Lower leg skin (tissue), 4 donors: Measurements from ENCODE around the gene C4B. TPM values are rescaled to one million over a fixed set of nuclear protein-coding genes. Genes with fewer than 3 reads are reported as not detected.

Experiments
- DNase-seq, 2 donors: peaks; one replicate each; pipeline ENCODE4 v3.0.0-alpha.2; 2019; ENCODE audit warnings: low spot score in 2 of 2
- H3K4me3 ChIP-seq: fragments of 200-600 bp; sonication (generic); 2 replicates; pipeline ENCODE4 v1.5.1; 2017; ENCODE audit warnings: mild to moderate bottlenecking, low read depth; ENCODE audit not compliant: poor library complexity, severe bottlenecking
- CTCF ChIP-seq, 3 donors: fragments of 450-650 bp; IDR thresholded peaks; one replicate each; pipeline ENCODE4 v1.5.1; 2016; ENCODE audit warnings: antibody characterized with exemption in 3 of 3, mild to moderate bottlenecking in 3 of 3, moderate library complexity in 2 of 3
- POLR2A ChIP-seq, 2 donors: fragments of 450-650 bp; IDR thresholded peaks; one replicate each; pipeline ENCODE4 v1.6.1; 2016 to 2017; ENCODE audit warnings: antibody characterized with exemption in 2 of 2, mild to moderate bottlenecking in 1 of 2, moderate library complexity in 1 of 2
- WGBS, 2 donors: methylation state at CpG; one replicate each; pipeline ENCODE4 v1.1.5; 2018; 5-methylcytosine and 5-hydroxymethylcytosine counted together
- intact Hi-C: fragments of 100-400 bp; cut with DNase I; formaldehyde crosslinking; loops from one replicate; pipeline ENCODE4 v1.15.0; 2023; ENCODE audit warnings: low total_unique reads
- total RNA-seq, 4 donors: library from RNA; depleted of rRNA; stranded (reverse); fragments of >200 nt; gene quantifications; one replicate each; pipeline ENCODE4 v1.1.0, GENCODE V29; 2016

C4B gene
- total RNA-seq, 4 donors from 2014 or later, result 4.5 to 12.1 (median 6.3) TPM

GRCh38 chr6:32069878-32070515 lies 55.4 kb downstream of the C4B start:
- no peak for DNase-seq
- no peak overlapping the region for H3K4me3 ChIP-seq
- intact Hi-C loops, result no loop called here
- no peak for TF ChIP-seq POLR2A (IDR thresholded peaks at IDR 0.05)
- 78 to 83% methylated on average over 16 to 24 of the region's 24 CpGs for WGBS, 2 donors

- H3K4me3 ChIP-seq, result no peak overlapping the region
- intact Hi-C loops, result no loop called here
- TF ChIP-seq POLR2A (IDR thresholded peaks at IDR 0.05), result no peak
- TF ChIP-seq CTCF (IDR thresholded peaks at IDR 0.05), result no peak
- 63 to 72% methylated on average over 16 of the region's 16 CpGs for WGBS, 2 donors
- peak; percentile 58 to 93 for DNase-seq
These were observed 56.4 kb downstream of the C4B start for GRCh38 chr6:32070814-32071543.

- TF ChIP-seq CTCF (IDR thresholded peaks at IDR 0.05) (no peak), POLR2A (IDR thresholded peaks at IDR 0.05) (no peak)
- 76 to 77% methylated on average over 3 of the region's 3 CpGs for WGBS, 2 donors
- DNase-seq, result no peak
- intact Hi-C loops, result no loop called here
- no peak overlapping the region for H3K4me3 ChIP-seq
These were observed 58.5 kb downstream of the C4B start for GRCh38 chr6:32073101-32073500.

GRCh38 chr6:32073613-32074012 lies 59.0 kb downstream of the C4B start:
- intact Hi-C loops, result no loop called here
- DNase-seq, result no peak
- WGBS, 2 donors, result 95 to 96% methylated on average over 10 of the region's 10 CpGs
- TF ChIP-seq CTCF (IDR thresholded peaks at IDR 0.05), result no peak
- TF ChIP-seq POLR2A (IDR thresholded peaks at IDR 0.05), result no peak
- H3K4me3 ChIP-seq, result no peak overlapping the region

GRCh38 chr6:32074996-32075532 lies 60.5 kb downstream of the C4B start:
- DNase-seq, result no peak
- intact Hi-C loops, result no loop called here
- no peak overlapping the region for H3K4me3 ChIP-seq
- TF ChIP-seq POLR2A (IDR thresholded peaks at IDR 0.05) (no peak), CTCF (IDR thresholded peaks at IDR 0.05) (no peak)
- WGBS, 2 donors, result 89 to 92% methylated on average over 8 of the region's 8 CpGs

- no peak for DNase-seq
- TF ChIP-seq POLR2A (IDR thresholded peaks at IDR 0.05) (no peak), CTCF (IDR thresholded peaks at IDR 0.05) (no peak)
- intact Hi-C loops, result no loop called here
- 60 to 68% methylated on average over 3 of the region's 3 CpGs for WGBS, 2 donors
- no peak overlapping the region for H3K4me3 ChIP-seq
These were observed 61.2 kb downstream of the C4B start for GRCh38 chr6:32075781-32076180.
